Lower lobe of right lung (tissue), 2 donors: ENCODE data around the gene PCNX4. TPM values are rescaled to one million over a fixed set of nuclear protein-coding genes. Genes with fewer than 3 reads are reported as not detected.

Experiments used
- ATAC-seq, 2 donors: fragments of 200-7000 bp; cut with Tn5 transposase; one replicate each; pipeline ENCODE4 v1.9.1; 2020 to 2022; ENCODE audit warnings: mild to moderate bottlenecking in 2 of 2, moderate library complexity in 2 of 2
- DNase-seq: peaks from one replicate; pipeline ENCODE4 v3.0.0-alpha.2; 2020
- H3K27ac ChIP-seq: fragments of 200-600 bp; one replicate; pipeline ENCODE4 v1.8.0; 2022
- H3K27me3 ChIP-seq: fragments of 200-600 bp; one replicate; pipeline ENCODE4 v1.8.0; 2022; ENCODE audit warnings: low read depth
- H3K36me3 ChIP-seq: fragments of 200-600 bp; one replicate; pipeline ENCODE4 v1.8.0; 2022; ENCODE audit warnings: mild to moderate bottlenecking
- H3K4me1 ChIP-seq: fragments of 200-600 bp; one replicate; pipeline ENCODE4 v1.8.0; 2022
- H3K4me3 ChIP-seq: fragments of 200-600 bp; one replicate; pipeline ENCODE4 v1.8.0; 2022; ENCODE audit warnings: mild to moderate bottlenecking
- H3K9me3 ChIP-seq: fragments of 200-600 bp; one replicate; pipeline ENCODE4 v1.8.0; 2022
- intact Hi-C: fragments of 100-400 bp; cut with DNase I; formaldehyde crosslinking; loops from one replicate; pipeline ENCODE4 v1.11.0; 2022
- total RNA-seq: library from RNA; stranded (reverse); fragmentation: NEBNext Ultra II Directional; extraction: Animal tissue kit (Norgen Biotek cat#: 25700); gene quantifications from one replicate; pipeline ENCODE4 v1.2.1, GENCODE V29; 2021
- TF ChIP-seq, protein P1 (sequence below): fragments of 200-600 bp; IDR thresholded peaks from one replicate; pipeline ENCODE4 v1.8.0; 2022; ENCODE audit warnings: antibody characterized with exemption, mild to moderate bottlenecking
- donor health status: DM: no; HTN: yes; CAD: no; lungs with severe emphysema.

PCNX4 gene
- total RNA-seq, 1 donor from 2014 or later = 36.1 TPM

DNA sequence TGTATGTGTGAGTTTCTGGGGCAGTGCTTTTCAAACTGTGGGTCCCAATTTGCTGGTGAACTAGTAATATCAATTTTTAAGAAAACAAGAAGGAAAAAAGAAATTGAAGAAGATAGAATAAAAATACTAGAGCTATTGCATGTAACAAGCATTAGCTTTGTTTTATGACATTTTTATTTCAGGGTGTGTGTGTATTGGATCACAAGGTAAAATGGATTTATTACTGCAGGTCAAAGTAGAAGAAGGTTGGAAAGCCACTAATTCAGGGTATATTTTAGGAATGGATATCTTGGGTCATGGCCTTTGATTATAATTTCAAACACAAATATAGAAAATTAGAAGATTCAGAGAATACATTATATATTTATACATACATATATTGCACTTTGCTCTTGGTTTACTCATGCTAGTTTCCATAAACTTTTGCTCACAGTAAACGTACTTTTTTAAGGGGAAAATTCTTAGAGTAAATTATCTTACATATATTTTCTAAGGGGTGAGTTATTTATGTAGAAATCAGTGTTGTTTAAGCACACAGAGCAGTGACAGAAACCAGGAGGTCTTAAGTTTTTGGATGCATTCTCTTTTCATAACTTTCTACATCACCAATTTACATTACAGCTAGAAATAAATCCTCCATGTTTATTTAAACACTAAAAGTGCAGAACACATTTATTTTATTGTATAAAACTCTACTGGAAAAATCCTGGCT lies 122.8 kb downstream of the PCNX4 start:
- ATAC-seq (no peak), DNase-seq (no peak)
- H3K27ac ChIP-seq = no peak overlapping the region
- no peaks in the 10 kb centered on the region for H3K27me3 ChIP-seq
- no peaks in the 10 kb centered on the region for H3K4me1 ChIP-seq
- intact Hi-C loops = no loop called here
- no peaks in the 10 kb centered on the region for H3K9me3 ChIP-seq
- H3K36me3 ChIP-seq = no peaks in the 10 kb centered on the region
- H3K4me3 ChIP-seq = no peak overlapping the region
- TF ChIP-seq, protein P1, sequence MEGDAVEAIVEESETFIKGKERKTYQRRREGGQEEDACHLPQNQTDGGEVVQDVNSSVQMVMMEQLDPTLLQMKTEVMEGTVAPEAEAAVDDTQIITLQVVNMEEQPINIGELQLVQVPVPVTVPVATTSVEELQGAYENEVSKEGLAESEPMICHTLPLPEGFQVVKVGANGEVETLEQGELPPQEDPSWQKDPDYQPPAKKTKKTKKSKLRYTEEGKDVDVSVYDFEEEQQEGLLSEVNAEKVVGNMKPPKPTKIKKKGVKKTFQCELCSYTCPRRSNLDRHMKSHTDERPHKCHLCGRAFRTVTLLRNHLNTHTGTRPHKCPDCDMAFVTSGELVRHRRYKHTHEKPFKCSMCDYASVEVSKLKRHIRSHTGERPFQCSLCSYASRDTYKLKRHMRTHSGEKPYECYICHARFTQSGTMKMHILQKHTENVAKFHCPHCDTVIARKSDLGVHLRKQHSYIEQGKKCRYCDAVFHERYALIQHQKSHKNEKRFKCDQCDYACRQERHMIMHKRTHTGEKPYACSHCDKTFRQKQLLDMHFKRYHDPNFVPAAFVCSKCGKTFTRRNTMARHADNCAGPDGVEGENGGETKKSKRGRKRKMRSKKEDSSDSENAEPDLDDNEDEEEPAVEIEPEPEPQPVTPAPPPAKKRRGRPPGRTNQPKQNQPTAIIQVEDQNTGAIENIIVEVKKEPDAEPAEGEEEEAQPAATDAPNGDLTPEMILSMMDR = no peak

DNA sequence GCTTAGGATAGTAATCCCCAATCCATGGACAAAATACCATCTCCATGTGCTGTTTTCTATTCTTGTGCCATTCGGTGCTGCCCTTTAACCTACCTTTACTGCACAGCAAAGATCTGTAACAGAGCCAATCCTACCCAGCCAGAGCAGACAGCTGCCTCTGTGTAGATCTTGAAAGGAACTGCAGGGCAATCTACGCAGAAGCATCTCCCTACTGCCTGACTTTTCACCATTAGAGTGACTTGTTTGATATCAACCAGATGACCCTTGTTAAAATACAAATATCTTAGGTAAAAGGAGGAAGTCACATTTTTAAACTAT lies 123.4 kb downstream of the PCNX4 start:
- intact Hi-C loops = no loop called here
- H3K36me3 ChIP-seq = no peaks in the 10 kb centered on the region
- no peak for DNase-seq
- TF ChIP-seq, protein P1 = no peak
- H3K27me3 ChIP-seq = no peaks in the 10 kb centered on the region
- no peaks in the 10 kb centered on the region for H3K4me1 ChIP-seq
- no peak overlapping the region for H3K4me3 ChIP-seq
- H3K9me3 ChIP-seq = no peaks in the 10 kb centered on the region
- no peak overlapping the region for H3K27ac ChIP-seq
- ATAC-seq = no peak

DNA sequence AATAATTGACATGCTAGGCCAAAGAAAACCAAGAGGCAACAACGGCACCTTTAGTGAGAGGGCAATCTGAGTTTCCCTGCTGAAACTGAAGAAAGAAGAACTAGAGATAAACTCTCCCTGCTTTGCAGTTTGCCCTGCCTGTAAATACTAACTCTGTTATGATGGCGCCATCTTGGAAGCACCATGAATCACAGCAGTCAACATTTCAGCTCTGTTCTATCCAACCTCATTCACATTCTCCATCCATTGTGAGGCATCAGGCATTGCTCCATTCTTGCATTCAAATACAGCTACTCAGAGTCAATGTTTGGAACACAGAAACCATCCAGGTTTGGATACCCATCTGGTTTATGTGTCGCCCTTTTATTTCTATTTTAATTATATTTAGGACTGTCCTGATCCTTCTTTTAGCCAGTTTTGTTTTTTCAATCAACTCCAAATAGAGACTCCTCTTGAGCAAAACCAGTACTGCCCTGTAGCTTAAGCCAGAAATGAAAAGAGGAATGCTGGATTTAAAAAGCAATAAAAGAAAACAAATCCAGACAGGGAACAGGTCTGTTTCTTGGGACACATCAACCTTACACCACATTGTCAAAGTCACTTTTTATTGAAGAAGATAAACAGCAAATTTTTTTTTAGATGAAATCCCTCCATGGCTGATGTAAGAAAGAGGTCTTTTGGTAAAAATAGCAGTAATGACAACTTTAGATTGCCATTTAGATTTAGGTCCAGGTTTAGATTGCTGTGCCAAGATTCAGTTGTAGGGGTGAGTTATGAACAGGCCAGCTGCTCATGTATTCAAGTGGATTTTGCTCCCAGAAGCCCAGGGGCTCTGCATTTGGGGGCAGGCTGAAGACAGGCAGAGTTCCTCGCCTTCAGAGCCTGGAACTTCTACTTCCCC lies 124.0 kb downstream of the PCNX4 start:
- TF ChIP-seq, protein P1 = no peak
- intact Hi-C loops = no loop called here
- Histone ChIP-seq H3K36me3 (no peaks in the 10 kb centered on the region), H3K4me1 (no peaks in the 10 kb centered on the region), H3K27ac (no peak overlapping the region), H3K9me3 (no peaks in the 10 kb centered on the region), H3K27me3 (no peaks in the 10 kb centered on the region), H3K4me3 (no peak overlapping the region)
- ATAC-seq = no peak
- DNase-seq = no peak

DNA sequence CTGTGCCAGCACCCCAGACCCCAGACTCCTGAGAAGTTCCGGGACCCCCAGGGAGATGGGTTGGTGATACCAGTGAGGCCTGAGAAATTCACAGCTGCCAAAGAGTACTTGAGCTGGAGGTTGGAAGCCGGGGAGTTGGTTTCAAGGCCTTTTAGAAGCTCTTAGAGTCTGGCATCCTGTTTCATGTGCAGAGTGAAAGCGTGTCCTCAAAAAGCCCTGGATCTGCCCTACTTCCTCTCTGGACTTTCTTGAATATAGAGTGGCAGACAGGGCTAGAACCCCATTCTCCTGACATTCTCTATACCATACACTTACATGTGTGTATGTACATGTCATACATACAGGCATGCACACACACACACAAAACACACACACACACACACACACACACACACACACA lies 126.0 kb downstream of the PCNX4 start:
- intact Hi-C loops = no loop called here
- no peaks in the 10 kb centered on the region for H3K36me3 ChIP-seq
- DNase-seq = no peak
- no peaks in the 10 kb centered on the region for H3K27me3 ChIP-seq
- H3K4me3 ChIP-seq = no peak overlapping the region
- peak in 1 of 2 donors; percentile 16 for ATAC-seq
- no peaks in the 10 kb centered on the region for H3K4me1 ChIP-seq
- H3K27ac ChIP-seq = no peak overlapping the region
- no peaks in the 10 kb centered on the region for H3K9me3 ChIP-seq
- TF ChIP-seq, protein P1 = no peak

Other genes starting within 250 kb of the PCNX4 start
- 18.2 TPM for gene RTN1, start 221.1 kb upstream of the PCNX4 start, total RNA-seq
- gene LRRC9, start 171.8 kb upstream of the PCNX4 start, total RNA-seq = not detected
- 72.8 TPM for gene DHRS7, start 73.5 kb downstream of the PCNX4 start, total RNA-seq
- 58.0 TPM for gene PPM1A, start 157.3 kb downstream of the PCNX4 start, total RNA-seq